HG02678 (cell line): ENCODE data around the gene TNFRSF6B.
"Not testable (repeated sequence)": the region's sequence is repeated elsewhere in the genome, so short reads cannot be mapped to it uniquely, and the experiment has no call there.

Experiments used
- ATAC-seq: cut with Tn5 transposase; IDR thresholded peaks from one replicate; pipeline ENCODE4 v1.9.1; 2021; ENCODE audit warnings: mild to moderate bottlenecking, moderate library complexity; ENCODE audit not compliant: unreplicated experiment

The TNFRSF6B gene

DNA sequence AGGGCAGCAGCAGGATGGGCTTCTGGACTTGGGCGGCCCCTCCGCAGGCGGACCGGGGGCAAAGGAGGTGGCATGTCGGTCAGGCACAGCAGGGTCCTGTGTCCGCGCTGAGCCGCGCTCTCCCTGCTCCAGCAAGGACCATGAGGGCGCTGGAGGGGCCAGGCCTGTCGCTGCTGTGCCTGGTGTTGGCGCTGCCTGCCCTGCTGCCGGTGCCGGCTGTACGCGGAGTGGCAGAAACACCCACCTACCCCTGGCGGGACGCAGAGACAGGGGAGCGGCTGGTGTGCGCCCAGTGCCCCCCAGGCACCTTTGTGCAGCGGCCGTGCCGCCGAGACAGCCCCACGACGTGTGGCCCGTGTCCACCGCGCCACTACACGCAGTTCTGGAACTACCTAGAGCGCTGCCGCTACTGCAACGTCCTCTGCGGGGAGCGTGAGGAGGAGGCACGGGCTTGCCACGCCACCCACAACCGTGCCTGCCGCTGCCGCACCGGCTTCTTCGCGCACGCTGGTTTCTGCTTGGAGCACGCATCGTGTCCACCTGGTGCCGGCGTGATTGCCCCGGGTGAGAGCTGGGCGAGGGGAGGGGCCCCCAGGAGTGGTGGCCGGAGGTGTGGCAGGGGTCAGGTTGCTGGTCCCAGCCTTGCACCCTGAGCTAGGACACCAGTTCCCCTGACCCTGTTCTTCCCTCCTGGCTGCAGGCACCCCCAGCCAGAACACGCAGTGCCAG, at the start of gene TNFRSF6B:
Gene TNFRSF6B, plus strand, starts transcription at position 25 of the 729 bp plus-strand sequence. Its CDS starts 116 bp downstream, at position 141.
- ATAC-seq: no peak

DNA sequence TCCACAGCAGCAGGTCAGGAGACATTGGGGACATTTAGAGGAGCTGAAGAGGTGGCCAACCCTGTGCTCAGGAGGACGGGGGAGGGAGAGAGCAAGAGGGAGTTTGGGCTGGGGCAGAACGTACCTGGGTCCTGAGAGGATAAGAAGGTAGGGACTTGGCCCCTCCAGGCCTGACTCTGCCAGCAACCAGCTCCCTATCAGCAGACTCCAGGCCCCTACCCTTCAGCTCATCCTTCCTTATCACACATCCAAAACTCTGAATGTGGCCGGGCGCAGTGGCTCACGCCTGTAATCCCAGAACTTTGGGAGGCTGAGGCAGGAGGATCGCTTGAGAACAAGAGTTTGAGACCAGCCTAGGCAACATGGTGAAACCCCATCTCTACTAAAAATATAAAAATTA, 48.3 kb upstream of the TNFRSF6B start:
- ATAC-seq: no peak

DNA sequence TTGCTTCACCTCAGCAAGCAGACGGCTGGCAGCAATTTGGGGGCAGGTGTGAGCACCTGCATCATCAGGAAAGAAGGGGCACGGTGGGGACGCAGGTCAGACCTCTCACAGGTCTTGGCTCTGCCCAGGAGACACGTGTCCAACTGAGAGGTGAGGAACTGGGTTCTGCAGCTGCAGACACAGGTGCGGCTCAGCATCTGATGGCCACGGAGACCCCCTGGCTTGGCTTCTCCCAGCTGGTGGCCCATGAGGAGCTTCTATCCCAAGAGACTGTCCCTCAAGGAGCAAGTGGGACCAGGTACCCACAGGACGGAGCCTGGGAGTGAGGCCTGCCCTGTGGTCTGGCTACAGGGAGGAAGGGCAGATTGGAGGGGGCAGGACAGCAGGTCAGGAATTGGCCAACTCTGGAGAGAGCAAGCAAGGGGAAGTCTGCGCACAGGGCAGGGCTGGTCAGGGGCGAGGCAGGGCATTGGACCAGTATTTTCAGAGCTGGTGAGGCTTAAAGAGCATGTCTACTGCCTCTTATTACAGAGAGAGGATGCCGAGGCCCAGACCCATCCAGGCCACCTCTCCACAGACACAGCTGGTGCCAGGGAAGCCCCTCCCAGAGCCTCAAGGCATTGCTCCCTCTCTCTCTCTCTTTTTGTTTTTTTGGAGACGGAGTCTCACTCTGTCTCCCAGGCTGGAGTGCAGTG, 47.4 kb upstream of the TNFRSF6B start:
- no peak for ATAC-seq

DNA sequence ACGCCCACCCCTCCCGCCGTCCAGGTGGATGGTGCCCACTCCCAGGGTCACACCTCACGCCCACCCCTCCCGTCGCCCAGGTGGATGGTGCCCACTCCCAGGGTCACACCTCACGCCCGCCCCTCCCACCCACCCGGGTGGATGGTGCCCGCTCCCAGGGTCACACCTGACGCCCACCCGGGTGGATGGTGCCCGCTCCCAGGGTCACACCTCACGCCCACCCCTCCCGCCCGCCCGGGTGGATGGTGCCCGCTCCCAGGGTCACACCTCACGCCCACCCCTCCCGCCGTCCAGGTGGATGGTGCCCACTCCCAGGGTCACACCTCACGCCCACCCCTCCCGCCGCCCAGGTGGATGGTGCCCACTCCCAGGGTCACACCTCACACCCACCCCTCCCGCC, 46.0 kb upstream of the TNFRSF6B start:
- not testable (repeated sequence) for ATAC-seq

GRCh38 chr20:63651942-63652191, 44.6 kb upstream of the TNFRSF6B start:
- no peak for ATAC-seq

DNA sequence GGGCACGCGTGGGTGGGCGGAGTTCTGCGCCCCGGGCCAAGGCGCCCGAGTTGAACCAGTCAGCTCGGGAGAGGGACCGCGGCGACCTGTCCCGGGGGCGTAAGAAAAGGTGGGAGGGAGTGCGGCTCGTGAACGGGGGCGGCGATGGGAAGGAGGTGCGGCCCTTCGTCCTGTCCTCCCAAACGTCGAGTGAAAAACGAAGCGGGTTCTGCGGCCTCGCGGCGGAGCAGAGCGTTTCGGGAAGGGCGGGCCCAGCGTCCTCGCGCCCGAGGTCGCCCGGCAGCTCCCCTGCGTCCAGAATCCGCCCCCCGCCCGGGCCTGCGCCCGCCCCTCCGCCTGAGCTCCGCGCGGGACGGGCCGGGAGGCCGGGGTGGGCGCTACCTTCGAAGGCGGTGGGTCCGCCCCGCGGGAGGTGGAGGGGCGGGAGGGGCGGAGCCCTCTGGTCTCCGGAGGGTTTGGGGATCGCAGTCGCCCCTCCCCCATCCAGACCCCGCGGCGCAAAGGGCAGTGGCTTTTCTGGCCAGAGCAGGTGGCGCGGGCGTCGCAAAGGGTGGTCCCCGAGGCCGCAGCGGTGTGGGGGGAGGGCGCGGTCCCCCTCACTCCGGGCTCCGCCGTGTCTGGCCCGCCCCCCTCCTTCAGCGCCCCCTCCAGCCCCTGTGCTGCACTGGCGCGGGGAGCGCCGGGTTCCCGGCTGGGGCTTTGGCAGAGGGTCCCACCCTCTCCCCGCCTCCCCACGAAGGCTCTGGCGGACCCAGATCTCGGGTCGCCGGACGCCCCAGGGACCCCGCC, 44.1 kb upstream of the TNFRSF6B start:
- ATAC-seq: no peak

DNA sequence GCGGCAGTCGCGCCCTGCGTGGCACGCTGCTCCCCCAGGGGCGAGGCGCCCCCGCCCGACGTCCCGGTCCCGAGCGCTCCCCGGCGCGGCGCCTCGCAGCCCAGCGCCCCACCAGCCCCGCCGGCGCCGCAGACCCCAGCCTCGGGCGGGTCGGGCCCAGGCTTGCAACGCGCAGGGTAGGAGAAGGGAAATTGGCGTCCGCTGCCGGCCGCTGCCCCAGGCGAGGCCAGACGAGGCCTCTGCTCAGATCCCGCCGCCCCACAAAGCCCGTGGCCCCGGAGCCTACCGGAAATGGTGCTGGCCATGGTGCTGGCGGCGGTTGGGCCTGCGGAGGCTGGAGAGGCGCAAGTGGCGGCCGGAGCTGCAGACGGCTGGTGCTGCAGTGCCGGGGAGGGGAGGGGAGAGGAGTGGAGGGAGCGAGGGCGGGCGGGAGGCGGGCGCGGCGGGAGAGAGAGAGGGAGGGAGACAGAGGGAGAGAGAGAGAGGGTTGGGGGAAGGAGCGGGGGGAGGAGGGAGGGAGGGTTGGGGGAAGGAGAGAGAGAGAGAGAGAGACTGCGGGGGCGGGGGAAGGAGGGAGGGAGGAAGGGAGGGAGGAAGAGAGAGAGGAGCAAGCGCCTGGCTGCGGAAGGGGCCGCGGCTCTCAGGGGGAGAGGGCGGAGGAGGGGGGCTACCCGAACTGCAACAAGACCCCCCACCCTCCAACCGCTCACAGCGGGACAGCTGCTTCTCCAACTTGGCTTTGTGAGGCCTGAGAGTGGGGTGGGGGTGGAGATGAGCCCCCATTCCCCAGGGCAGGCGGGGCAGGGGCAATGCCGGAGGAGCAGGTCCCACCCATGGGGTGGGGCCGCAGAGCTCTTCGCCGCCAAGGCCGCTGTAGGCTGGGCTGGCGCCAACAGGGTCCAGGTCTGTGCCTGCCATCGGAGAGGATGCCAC, 43.1 kb upstream of the TNFRSF6B start, which contains the start of gene STMN3:
Gene STMN3, minus strand, starts transcription at position 384 of the 933 bp plus-strand sequence. Its CDS starts 79 bp downstream, at position 305.
- no peak for ATAC-seq

- ATAC-seq: no peak
Measured at GRCh38 chr20:63653974-63654668, 42.3 kb upstream of the TNFRSF6B start.

DNA sequence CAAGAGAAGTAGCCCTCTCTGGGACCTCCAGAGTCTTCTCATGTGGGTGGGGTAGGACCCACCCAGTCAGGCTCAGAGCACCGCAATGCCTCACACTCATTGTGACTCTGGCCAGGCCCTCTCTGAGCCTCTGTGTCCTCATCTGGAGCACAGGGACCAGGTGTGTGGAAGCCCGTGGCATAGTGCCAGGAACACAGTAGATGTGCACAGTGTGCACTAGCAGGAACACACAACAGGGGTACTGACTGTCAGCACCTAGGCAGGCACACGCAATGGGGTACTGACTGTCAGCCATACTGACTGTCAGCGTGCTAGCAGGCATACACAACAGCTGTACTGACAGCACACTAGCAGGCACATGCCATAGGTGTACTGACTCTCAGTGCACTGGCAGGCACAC, 41.2 kb upstream of the TNFRSF6B start:
- no peak for ATAC-seq

DNA sequence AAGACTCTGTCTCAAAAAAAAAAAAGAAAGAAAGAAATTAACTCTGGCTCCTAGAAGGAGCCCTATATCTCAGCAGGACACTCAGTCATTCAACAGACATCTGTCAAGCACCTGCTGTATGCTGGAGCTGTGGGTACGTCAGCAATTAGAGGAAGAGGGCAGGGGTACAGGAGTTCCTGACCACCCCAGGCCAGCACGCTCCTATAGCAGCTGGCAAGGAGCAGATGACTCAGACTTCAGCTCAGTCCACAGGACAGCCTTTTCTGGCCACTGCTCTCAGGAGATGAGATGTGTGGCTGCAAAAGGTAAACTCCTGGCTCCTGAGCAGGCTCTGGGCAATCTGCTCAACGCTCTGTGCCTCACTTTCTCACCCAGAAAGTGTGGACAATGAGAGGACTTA, 40.0 kb upstream of the TNFRSF6B start:
- ATAC-seq: no peak

DNA sequence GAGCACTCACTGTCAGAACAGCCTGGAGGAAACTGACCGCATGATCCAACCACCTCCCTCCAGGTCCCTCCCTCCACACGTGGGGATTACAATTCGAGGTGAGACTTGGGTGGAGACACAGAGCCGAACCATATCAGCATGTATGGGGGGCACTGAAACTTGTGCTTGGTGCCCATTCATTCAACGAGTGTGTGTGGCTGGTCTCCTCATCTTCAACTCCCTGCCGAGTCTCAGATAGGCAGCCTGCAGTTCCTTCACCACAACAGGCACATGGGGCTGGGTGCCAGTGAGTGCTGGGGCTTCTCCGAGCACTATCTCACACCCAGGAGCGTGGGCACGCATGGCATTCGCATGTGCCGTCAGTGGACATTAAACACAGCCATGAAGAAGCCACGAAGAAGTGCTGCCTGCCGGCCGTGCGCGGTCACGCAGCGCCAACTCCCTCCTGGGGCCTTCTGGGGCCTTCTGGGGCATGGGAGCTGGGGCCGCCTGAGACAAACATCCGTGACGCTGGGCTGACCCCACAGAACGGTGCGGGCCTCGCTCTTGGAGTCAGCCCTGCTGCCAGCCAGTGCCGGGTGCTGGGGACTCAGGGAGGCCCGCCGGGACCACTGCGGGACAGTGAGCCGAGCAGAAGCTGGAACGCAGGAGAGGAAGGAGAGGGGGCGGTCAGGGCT, 39.1 kb upstream of the TNFRSF6B start:
- peak; percentile 1 for ATAC-seq

DNA sequence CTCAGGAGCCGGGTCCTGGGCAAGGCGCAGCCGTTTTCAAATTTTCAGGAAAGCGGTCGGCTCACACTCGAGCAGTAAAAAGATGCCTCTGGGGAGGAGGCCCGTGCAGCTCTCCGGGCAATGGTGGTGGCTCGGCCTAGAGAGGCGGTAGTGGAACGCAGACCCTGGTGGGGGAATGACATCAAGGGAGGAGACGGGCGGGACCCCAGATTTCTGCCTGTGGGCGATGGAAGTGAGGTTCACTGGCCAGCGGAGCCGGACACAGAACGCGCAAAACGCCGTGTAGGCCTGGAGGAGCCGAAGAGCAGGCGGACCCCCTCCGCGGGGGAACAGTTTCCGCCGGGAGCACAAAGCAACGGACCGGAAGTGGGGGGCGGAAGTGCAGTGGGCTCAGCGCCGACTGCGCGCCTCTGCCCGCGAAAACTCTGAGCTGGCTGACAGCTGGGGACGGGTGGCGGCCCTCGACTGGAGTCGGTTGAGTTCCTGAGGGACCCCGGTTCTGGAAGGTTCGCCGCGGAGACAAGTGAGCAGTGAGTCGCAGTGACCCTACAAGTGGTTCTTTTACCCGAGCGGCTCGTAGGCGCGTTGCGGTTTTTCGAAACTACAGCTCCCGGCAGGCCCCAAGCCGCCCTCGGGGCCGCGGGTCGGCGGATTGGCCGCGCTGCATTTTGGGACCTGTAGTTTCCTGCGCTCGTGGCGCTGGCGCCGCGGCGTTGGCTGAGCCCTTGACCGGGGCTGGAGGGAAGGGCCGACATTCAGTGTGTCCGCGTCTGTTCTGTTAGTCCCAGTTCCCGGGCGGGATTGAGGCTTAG, 38.3 kb upstream of the TNFRSF6B start, which contains the start of gene RTEL1:
Gene RTEL1, plus strand, starts transcription at position 376 of the 812 bp plus-strand sequence. CDS start 1,091 bp downstream, outside the sequence.
- ATAC-seq: peak; percentile 85

DNA sequence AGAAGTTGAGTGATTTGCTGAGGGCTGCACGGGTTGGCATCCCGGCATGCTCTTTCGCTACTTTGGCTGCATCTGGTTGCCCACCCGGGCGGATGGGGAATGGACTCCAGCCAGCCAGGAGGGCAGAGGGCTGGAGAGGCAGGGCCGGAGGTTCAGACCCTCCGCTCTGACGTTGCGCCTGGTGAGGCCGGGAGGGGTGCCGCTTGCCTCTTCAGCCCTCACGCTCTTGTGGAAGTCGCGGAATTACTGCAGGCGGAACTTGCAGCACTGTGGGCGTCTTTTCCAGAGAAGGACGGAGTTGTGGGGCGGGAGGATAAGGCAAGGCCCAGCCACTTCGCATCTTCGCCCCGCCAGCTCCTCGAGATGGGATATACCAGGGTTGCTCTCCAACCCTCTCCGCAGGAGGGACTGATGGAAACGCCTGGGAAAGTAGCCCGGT, 37.7 kb upstream of the TNFRSF6B start:
- peak; percentile 8 for ATAC-seq

GRCh38 chr20:63659370-63659769, 37.1 kb upstream of the TNFRSF6B start:
- no peak for ATAC-seq

DNA sequence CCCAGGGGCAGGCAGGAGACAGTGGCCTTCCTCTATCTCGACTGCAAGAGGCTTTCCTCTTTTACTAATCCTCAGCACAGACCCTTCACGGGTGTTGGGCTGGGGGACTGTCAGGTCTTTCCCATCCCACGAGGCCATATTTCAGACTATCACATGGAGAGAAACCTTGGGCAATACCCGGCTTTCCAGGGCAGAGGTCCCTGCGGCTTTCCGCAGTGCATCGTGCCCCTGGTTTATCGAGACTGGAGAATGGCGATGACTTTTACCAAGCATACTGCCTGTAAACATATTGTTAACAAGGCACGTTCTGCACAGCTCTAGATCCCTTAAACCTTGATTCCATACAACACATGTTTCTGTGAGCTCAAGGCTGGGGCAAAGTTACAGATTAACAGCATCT, 36.3 kb upstream of the TNFRSF6B start:
- ATAC-seq: not testable (repeated sequence)

DNA sequence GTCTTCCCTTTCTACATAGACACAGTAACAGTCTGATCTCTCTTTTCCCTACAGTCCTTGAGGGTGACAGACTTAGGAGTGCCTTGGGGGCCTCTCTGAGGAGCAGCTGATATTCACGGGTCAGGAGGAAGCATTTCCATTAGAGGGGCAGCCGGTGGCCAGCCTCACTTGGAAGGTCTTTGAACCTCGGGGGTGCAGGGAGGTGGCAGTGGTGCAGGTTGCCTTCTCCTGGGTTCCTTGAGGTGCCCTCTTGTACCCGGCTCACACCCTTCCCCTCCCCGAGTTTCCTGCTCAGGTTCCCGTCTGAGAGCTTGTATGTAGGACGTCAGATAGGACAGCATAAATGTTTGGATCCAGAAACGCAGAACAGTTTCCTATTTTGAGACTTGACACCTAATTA, 35.8 kb upstream of the TNFRSF6B start:
- ATAC-seq: no peak

DNA sequence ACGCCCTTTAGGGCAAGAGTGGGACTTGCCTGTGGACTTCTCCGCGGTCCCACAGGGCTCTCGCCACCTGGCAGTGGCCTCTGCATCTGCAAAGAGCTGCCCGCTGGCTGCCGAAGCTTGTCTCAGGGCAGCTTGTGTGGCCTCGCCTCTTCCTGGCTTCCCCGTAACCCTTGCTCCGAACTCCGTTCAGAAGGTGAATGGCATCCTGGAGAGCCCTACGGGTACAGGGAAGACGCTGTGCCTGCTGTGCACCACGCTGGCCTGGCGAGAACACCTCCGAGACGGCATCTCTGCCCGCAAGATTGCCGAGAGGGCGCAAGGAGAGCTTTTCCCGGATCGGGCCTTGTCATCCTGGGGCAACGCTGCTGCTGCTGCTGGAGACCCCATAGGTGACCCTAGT, 35.3 kb upstream of the TNFRSF6B start:
- ATAC-seq: no peak

DNA sequence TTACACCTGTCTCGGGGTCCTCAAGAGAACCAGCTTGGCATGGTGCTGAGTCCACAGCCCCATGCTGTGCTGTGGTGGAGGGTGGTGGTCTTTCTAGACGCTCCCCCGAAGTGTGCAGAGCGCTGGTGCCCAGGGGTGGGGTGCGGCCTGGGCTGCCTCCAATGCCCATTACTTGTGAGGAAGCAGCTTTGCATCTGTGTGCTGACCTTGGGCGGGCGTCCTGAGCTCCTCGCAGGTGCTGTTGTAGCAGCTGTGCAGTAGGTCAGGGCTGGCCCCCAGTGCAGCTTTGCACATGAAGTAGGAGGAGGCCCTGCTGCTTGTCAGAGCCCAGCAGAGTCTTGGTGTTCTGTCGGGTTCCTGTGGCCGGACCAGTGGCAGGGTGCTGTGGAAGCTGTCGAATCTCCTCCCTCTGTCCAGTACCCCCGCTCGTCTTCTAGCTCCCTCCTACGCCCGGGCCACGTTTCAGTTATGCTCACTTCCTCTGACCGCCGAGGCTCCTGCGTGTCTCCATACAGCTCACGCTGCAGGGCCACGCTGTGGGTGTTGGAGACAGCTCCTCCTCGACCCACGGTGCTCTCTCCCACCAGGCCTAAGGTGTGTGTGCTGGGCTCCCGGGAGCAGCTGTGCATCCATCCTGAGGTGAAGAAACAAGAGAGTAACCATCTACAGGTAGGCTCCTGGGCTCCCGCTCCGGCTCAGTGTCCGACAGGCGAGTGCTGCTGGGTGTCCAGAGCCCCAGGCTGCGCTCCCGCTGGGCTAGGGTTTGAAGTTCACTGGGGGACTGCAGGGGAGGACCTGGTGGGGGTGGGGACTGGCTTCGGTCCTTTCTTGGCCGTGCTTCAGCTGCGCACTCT, 34.3 kb upstream of the TNFRSF6B start:
- ATAC-seq: no peak
